Measurements from ENCODE around the gene PTPN7.
A peak's percentile ranks its signal among the peaks of the same experiment; 100 is the strongest.
"Not testable (repeated sequence)": the region's sequence is repeated elsewhere in the genome, so short reads cannot be mapped to it uniquely, and the experiment has no call there.

PTPN7 gene

GRCh38 chr1:202189001-202189790, 28.8 kb upstream of the PTPN7 start:
- peak; percentile 82 for DNase-seq

- DNase-seq = no peak
Measured at GRCh38 chr1:202187697-202188407, 27.4 kb upstream of the PTPN7 start.

- DNase-seq = no peak
Measured at GRCh38 chr1:202187041-202187671, 26.8 kb upstream of the PTPN7 start.

GRCh38 chr1:202186327-202186726, 25.9 kb upstream of the PTPN7 start:
- no peak for DNase-seq

- DNase-seq = peak; percentile 72
Measured at GRCh38 chr1:202184750-202185460, 24.5 kb upstream of the PTPN7 start.

- DNase-seq = no peak
Measured at GRCh38 chr1:202182040-202182877, 21.9 kb upstream of the PTPN7 start.

- DNase-seq = no peak
Measured at GRCh38 chr1:202181586-202181985, 21.2 kb upstream of the PTPN7 start.

GRCh38 chr1:202180751-202181139, 20.3 kb upstream of the PTPN7 start:
- DNase-seq = not testable (repeated sequence)

GRCh38 chr1:202179828-202180750, 19.7 kb upstream of the PTPN7 start:
- no peak for DNase-seq

GRCh38 chr1:202176949-202177927, 16.8 kb upstream of the PTPN7 start:
- DNase-seq = no peak

- no peak for DNase-seq
Measured at GRCh38 chr1:202173993-202174392, 13.6 kb upstream of the PTPN7 start.

- no peak for DNase-seq
Measured at GRCh38 chr1:202172015-202172355, 11.6 kb upstream of the PTPN7 start.

- no peak for DNase-seq
Measured at GRCh38 chr1:202171292-202172014, 11.1 kb upstream of the PTPN7 start.

- DNase-seq = no peak
Measured at GRCh38 chr1:202170726-202171125, 10.3 kb upstream of the PTPN7 start.

- DNase-seq = no peak
Measured at GRCh38 chr1:202168861-202169260, 8.5 kb upstream of the PTPN7 start.

- no peak for DNase-seq
Measured at GRCh38 chr1:202167708-202168415, 7.5 kb upstream of the PTPN7 start.

GRCh38 chr1:202167054-202167453, 6.7 kb upstream of the PTPN7 start:
- not testable (repeated sequence) for DNase-seq
